H1 (cell line): Measurements from ENCODE around the gene MVK.

Experiments used
- ASH2L ChIP-seq: fragments of 200-600, 300-600 bp; sonication (generic); IDR thresholded peaks from one replicate; pipeline ENCODE4 v1.7.1; 2017; ENCODE audit warnings: low read length
- ATF3 ChIP-seq: IDR thresholded peaks from 2 replicates; pipeline ENCODE4 v1.6.1; 2011; ENCODE audit warnings: low read depth, mild to moderate bottlenecking, low read length; ENCODE audit not compliant: insufficient read depth
- CREB1 ChIP-seq: IDR thresholded peaks from 2 replicates; pipeline ENCODE4 v1.6.1; 2012; ENCODE audit warnings: inconsistent platforms
- GABPA ChIP-seq: IDR thresholded peaks from 2 replicates; pipeline ENCODE4 v1.6.1; 2011; ENCODE audit warnings: mild to moderate bottlenecking, low read length, moderate library complexity, borderline replicate concordance; ENCODE audit not compliant: insufficient read depth
- GTF2F1 ChIP-seq: IDR thresholded peaks from 2 replicates; pipeline ENCODE4 v1.6.1; 2012; ENCODE audit warnings: low read depth, low read length, improper control_type of control experiment, borderline replicate concordance
- HDAC2 ChIP-seq, 2 experiments: fragments of 300-600 bp in 1 of 2; sonication (generic) in 1 of 2; IDR thresholded peaks; 2 replicates each; pipeline ENCODE4 v1.6.1; 2011 to 2012; ENCODE audit warnings: low read depth in 2 of 2, low read length in 2 of 2, mild to moderate bottlenecking in 2 of 2, moderate library complexity in 2 of 2, borderline replicate concordance in 1 of 2, inconsistent platforms in 1 of 2
- MAX ChIP-seq: IDR thresholded peaks from 2 replicates; pipeline ENCODE4 v1.6.1; 2012; ENCODE audit warnings: inconsistent platforms
- POLR2A ChIP-seq, 2 experiments: IDR thresholded peaks; 1 replicate in 1 of 2; 2 replicates in 1 of 2; pipeline ENCODE4 v1.6.1; 2011; ENCODE audit warnings: low read depth in 2 of 2, low read length in 2 of 2, mild to moderate bottlenecking in 2 of 2; ENCODE audit errors: control extremely low read depth in 1 of 2
- RAD21 ChIP-seq, 2 experiments: IDR thresholded peaks in 1 of 2; conservative IDR thresholded peaks in 1 of 2; 2 replicates each; pipeline ENCODE4 v1.6.1; 2011; ENCODE audit warnings: low read depth in 2 of 2, low read length in 2 of 2, improper control_type of control experiment in 1 of 2, inconsistent platforms in 1 of 2, mild to moderate bottlenecking in 1 of 2, moderate library complexity in 1 of 2
- SIN3A ChIP-seq, 2 experiments: IDR thresholded peaks in 1 of 2; conservative IDR thresholded peaks in 1 of 2; 2 replicates each; pipeline ENCODE4 v1.6.1; 2011 to 2012; ENCODE audit warnings: low read length in 2 of 2, improper control_type of control experiment in 1 of 2, low read depth in 1 of 2, mild to moderate bottlenecking in 1 of 2
- TAF1 ChIP-seq: IDR thresholded peaks from 2 replicates; pipeline ENCODE4 v1.6.1; 2011; ENCODE audit warnings: mild to moderate bottlenecking, low read depth, low read length
- YY1 ChIP-seq: IDR thresholded peaks from 2 replicates; pipeline ENCODE4 v1.6.1; 2011; ENCODE audit warnings: low read depth, mild to moderate bottlenecking, low read length
- ZNF274 ChIP-seq: IDR thresholded peaks from 2 replicates; pipeline ENCODE4 v1.7.0; 2012; ENCODE audit warnings: low read length, borderline replicate concordance; ENCODE audit errors: extremely low read depth
- TF ChIP-seq, protein P1 (sequence below), 3 experiments: IDR thresholded peaks; 1 replicate in 2 of 3; 2 replicates in 1 of 3; pipeline versions ENCODE4 v1.5.1 to v1.6.1; 2011; ENCODE audit warnings: low read length in 3 of 3, mild to moderate bottlenecking in 3 of 3, inconsistent platforms in 2 of 3, low read depth in 1 of 3, moderate library complexity in 1 of 3; ENCODE audit not compliant: insufficient read depth in 1 of 3; ENCODE audit errors: control extremely low read depth in 1 of 3

- no peak for TF ChIP-seq CREB1
- TF ChIP-seq, protein P1, sequence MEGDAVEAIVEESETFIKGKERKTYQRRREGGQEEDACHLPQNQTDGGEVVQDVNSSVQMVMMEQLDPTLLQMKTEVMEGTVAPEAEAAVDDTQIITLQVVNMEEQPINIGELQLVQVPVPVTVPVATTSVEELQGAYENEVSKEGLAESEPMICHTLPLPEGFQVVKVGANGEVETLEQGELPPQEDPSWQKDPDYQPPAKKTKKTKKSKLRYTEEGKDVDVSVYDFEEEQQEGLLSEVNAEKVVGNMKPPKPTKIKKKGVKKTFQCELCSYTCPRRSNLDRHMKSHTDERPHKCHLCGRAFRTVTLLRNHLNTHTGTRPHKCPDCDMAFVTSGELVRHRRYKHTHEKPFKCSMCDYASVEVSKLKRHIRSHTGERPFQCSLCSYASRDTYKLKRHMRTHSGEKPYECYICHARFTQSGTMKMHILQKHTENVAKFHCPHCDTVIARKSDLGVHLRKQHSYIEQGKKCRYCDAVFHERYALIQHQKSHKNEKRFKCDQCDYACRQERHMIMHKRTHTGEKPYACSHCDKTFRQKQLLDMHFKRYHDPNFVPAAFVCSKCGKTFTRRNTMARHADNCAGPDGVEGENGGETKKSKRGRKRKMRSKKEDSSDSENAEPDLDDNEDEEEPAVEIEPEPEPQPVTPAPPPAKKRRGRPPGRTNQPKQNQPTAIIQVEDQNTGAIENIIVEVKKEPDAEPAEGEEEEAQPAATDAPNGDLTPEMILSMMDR (IDR thresholded peaks at IDR 0.05; ENCODE audit: control extremely low read depth in 1 of 3, insufficient read depth in 1 of 3, low read depth in 1 of 3, low read length in 3 of 3) = no peak
- no peak for TF ChIP-seq ZNF274
- TF ChIP-seq HDAC2 (IDR thresholded peaks at IDR 0.05; ENCODE audit: borderline replicate concordance in 1 of 2, low read depth in 2 of 2, low read length in 2 of 2) = no peak
- no peak for TF ChIP-seq MAX
- TF ChIP-seq TAF1 = no peak
- no peak for TF ChIP-seq SIN3A (conservative IDR thresholded peaks at IDR 0.05 in 1 of 2, IDR thresholded peaks at IDR 0.05 in 1 of 2; ENCODE audit: low read depth in 1 of 2, low read length in 2 of 2)
- no peak for TF ChIP-seq ASH2L
- no peak for TF ChIP-seq GABPA
- TF ChIP-seq YY1 = no peak
- no peak for TF ChIP-seq ATF3
- TF ChIP-seq GTF2F1 = no peak
- TF ChIP-seq RAD21 (IDR thresholded peaks at IDR 0.05 in 1 of 2, conservative IDR thresholded peaks at IDR 0.05 in 1 of 2; ENCODE audit: low read depth in 2 of 2, low read length in 2 of 2) = no peak
- no peak for TF ChIP-seq POLR2A (IDR thresholded peaks at IDR 0.05; ENCODE audit: control extremely low read depth in 1 of 2, low read depth in 2 of 2, low read length in 2 of 2)
These were observed 22.5 kb upstream of the MVK start for GRCh38 chr12:109551108-109551507.
